GM11168 (cell line): ENCODE measurements around the gene FOXR1.

Experiments
- in situ Hi-C: fragments of 300-500 bp; cut with MboI; formaldehyde crosslinking; loops from one replicate; pipeline ENCODE4 v1.12.0; 2022; ENCODE audit warnings: low sequenced_read_pairs; ENCODE audit not compliant: unreplicated experiment

The FOXR1 gene

GRCh38 chr11:118971646-118972045 lies at the start of gene FOXR1:
Gene FOXR1, plus strand, starts transcription at chr11:118971761. Its CDS starts 171 bp downstream, at chr11:118971932.
- in situ Hi-C loops, result no loop called here

- in situ Hi-C loops, result no loop called here
Measured at GRCh38 chr11:118921929-118922744, 49.4 kb upstream of the FOXR1 start.

GRCh38 chr11:118922745-118923627 lies 48.6 kb upstream of the FOXR1 start:
- in situ Hi-C loops, result no loop called here

- in situ Hi-C loops, result no loop called here
Measured at GRCh38 chr11:118923721-118924587, 47.6 kb upstream of the FOXR1 start.

- in situ Hi-C loops, result no loop called here
Measured at GRCh38 chr11:118924591-118925585, 46.7 kb upstream of the FOXR1 start.

- in situ Hi-C loops, result no loop called here
Measured at GRCh38 chr11:118927554-118928100, 43.9 kb upstream of the FOXR1 start.

GRCh38 chr11:118928101-118928869 lies 43.3 kb upstream of the FOXR1 start:
- in situ Hi-C loops, result no loop called here

GRCh38 chr11:118928870-118929500 lies 42.6 kb upstream of the FOXR1 start:
- in situ Hi-C loops, result no loop called here

GRCh38 chr11:118929501-118930093 lies 42.0 kb upstream of the FOXR1 start:
- in situ Hi-C loops, result no loop called here

- in situ Hi-C loops, result no loop called here
Measured at GRCh38 chr11:118930094-118930712, 41.4 kb upstream of the FOXR1 start.

GRCh38 chr11:118931571-118931970 lies 40.0 kb upstream of the FOXR1 start:
- in situ Hi-C loops, result no loop called here

GRCh38 chr11:118933486-118933885 lies 38.1 kb upstream of the FOXR1 start:
- in situ Hi-C loops, result no loop called here

GRCh38 chr11:118935376-118935775 lies 36.2 kb upstream of the FOXR1 start:
- in situ Hi-C loops, result no loop called here

- in situ Hi-C loops, result no loop called here
Measured at GRCh38 chr11:118938491-118939403, 32.8 kb upstream of the FOXR1 start.

- in situ Hi-C loops, result no loop called here
Measured at GRCh38 chr11:118939404-118939915, 32.1 kb upstream of the FOXR1 start.
